Measurements from ENCODE around the gene EFCAB12.

The EFCAB12 gene

DNA sequence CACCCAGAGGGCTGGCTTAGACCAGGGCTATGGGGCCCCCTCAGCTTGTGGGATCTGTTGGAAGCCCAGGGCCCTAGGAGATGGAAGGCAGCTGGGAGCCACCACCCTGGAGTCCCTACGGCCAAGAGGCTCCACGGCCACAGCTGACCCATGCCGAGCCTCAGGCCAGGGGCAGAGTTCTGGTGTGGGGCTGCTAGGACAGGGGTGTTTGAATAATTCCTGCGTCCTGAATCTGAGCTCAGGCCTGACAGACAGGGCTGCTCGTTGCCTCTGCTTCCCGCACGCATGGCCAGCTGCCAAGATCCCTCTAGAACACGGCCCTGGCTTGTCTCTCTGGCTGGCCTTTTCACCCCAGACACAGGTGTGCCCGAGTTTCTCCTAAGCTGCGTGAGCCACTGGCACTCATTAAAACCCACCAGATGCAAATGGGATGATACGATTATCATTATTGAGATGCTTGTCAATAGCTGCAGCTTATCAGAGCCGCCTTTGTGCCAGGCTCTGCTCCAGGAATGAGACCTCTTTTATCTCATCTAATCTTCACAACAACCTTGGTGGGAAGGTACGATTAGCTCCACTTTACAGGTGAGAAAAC lies 70.2 kb downstream of the EFCAB12 start:
- DNase-seq (ENCODE audit: extremely low read depth, insufficient read length), result no peak
- H3K27me3 ChIP-seq (replicated peaks; ENCODE audit: control insufficient read depth, insufficient read depth, low read length), result no peaks in the 10 kb centered on the region
- TF ChIP-seq, protein P1, sequence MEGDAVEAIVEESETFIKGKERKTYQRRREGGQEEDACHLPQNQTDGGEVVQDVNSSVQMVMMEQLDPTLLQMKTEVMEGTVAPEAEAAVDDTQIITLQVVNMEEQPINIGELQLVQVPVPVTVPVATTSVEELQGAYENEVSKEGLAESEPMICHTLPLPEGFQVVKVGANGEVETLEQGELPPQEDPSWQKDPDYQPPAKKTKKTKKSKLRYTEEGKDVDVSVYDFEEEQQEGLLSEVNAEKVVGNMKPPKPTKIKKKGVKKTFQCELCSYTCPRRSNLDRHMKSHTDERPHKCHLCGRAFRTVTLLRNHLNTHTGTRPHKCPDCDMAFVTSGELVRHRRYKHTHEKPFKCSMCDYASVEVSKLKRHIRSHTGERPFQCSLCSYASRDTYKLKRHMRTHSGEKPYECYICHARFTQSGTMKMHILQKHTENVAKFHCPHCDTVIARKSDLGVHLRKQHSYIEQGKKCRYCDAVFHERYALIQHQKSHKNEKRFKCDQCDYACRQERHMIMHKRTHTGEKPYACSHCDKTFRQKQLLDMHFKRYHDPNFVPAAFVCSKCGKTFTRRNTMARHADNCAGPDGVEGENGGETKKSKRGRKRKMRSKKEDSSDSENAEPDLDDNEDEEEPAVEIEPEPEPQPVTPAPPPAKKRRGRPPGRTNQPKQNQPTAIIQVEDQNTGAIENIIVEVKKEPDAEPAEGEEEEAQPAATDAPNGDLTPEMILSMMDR (IDR thresholded peaks at IDR 0.05; ENCODE audit: insufficient read depth, low read length, poor library complexity, severe bottlenecking), result no peak
- no peaks in the 10 kb centered on the region for H3K36me3 ChIP-seq (ENCODE audit: control insufficient read depth, insufficient read depth, low read length)
- no peak overlapping the region for H3K4me3 ChIP-seq (replicated peaks; ENCODE audit: low read depth, low read length)

DNA sequence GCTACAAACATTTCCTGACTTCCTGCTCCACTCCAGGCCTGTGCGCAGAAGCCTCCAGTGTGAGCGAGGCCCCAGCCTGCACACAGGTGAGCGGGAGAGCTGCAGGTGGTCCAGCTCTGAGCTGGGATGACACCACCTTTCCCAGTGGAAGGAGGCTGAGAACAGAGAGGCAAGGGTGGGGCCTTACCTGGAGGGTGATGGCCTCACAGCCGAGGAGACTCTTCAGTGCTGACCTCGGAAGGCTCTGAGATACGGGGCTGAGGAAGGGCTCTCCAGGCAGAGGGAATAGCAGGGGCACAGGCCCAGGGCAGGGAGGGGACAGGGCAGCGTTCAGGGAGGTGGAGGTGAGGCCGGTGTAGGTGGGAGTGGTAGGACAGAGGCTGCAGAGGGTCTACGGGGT lies 70.8 kb downstream of the EFCAB12 start:
- H3K36me3 ChIP-seq (ENCODE audit: control insufficient read depth, insufficient read depth, low read length), result no peaks in the 10 kb centered on the region
- no peak for DNase-seq (ENCODE audit: extremely low read depth, insufficient read length)
- H3K27me3 ChIP-seq (replicated peaks; ENCODE audit: control insufficient read depth, insufficient read depth, low read length), result no peaks in the 10 kb centered on the region
- TF ChIP-seq, protein P1 (IDR thresholded peaks at IDR 0.05; ENCODE audit: insufficient read depth, low read length, poor library complexity, severe bottlenecking), result no peak
- H3K4me3 ChIP-seq (replicated peaks; ENCODE audit: low read depth, low read length), result no peak overlapping the region

DNA sequence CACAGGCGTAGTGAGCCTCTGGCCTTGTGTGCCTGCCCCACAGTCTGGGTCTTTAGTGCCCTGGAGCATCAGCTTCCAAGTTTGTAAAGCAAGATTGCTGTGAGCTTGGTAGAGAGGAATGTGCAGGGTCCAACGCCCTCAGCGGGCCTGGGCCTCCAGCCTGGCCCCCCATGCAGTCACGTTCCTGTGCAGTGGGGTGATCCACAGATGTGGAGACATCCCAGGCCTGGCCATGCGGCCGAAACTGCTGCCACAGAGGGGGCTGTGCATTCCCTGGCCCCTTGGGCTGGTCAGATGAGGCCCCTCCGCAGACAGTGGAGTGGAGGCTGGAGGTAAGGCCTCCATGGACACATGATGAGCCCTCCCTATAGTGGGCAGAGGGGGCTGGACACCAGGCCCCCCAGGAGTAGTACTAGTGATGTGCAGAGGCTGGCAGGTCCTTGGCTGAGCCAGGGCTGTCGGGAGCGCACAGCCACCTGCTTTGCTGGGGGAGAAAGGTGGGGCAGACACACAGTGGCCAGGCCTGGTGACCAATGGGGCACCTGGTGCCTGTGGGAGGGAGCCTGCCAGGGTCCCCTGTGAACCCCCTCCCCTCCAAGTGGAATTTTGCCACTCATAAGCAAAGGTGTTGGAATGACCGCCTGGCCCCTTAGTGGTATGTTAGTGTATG lies 71.5 kb downstream of the EFCAB12 start:
- DNase-seq (ENCODE audit: extremely low read depth, insufficient read length), result no peak
- TF ChIP-seq, protein P1 (IDR thresholded peaks at IDR 0.05; ENCODE audit: insufficient read depth, low read length, poor library complexity, severe bottlenecking), result no peak
- Histone ChIP-seq H3K36me3 (ENCODE audit: control insufficient read depth, insufficient read depth, low read length) (no peaks in the 10 kb centered on the region), H3K4me3 (replicated peaks; ENCODE audit: low read depth, low read length) (no peak overlapping the region), H3K27me3 (replicated peaks; ENCODE audit: control insufficient read depth, insufficient read depth, low read length) (no peaks in the 10 kb centered on the region)

DNA sequence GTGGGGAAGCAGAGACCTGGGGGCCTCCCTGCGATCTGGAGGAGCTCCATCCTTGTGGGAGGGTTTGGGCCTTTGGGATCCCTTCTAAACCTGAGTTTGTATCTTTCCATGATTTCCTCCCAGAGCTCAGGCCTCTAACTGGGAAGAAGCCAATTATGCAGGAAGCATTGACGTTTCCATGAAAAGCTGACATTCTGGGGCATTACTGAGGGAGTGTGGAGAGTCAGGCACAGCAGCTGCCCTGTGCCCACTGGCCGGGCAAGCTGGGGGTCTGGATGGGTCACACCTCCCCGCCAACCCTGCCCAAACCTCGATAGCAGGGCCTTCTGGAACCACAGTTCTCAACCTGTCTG lies 74.9 kb downstream of the EFCAB12 start:
- no peaks in the 10 kb centered on the region for H3K27me3 ChIP-seq (replicated peaks; ENCODE audit: control insufficient read depth, insufficient read depth, low read length)

DNA sequence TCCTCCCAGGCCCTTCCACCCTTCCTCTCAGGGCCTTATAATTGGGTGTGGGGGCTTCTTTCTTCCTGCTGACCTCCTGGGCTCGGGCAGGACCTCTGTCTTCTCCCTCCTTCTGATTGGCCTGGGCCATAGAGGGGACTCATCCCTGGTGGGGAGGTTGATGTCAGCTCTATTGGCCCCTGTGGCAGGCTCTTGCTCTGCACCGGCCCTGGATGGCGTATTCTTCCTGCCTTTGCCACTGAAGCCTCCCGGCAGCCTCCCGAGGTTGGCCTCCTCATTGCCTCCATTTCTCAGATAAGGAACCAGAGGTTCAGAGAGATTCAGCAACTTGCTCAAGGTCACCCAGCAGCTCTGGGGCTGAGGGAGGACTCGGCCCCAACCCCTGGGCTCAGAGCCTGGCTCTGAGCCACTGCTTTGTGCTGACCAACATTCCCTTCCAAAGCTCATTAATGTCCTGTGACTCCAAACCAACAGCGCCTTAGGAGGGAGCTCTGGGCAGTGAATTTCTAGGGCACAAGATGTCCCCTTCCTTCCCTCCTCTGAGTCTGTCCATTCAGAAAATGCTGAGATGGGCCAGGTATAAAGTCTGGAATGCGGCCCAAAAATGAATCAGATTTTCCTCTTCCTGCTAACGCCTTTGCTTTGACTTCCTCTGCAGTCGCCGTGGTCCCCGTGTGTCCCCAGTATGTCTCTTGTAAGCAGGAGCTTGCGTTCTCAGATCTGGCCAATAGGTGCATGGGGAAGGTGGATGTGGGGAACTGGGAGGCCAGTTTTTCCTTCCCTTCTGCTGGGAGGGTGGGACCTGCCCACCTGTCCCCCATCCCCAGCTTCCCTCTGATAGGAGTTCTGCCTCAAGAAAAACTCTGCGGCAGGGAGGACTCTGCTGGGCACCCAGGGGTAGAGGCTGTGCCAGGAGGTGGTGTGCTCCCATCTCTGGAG lies 75.5 kb downstream of the EFCAB12 start:
- TF ChIP-seq, protein P1 (IDR thresholded peaks at IDR 0.05; ENCODE audit: insufficient read depth, low read length, poor library complexity, severe bottlenecking), result no peak
- Histone ChIP-seq H3K36me3 (ENCODE audit: control insufficient read depth, insufficient read depth, low read length) (no peaks in the 10 kb centered on the region), H3K4me3 (replicated peaks; ENCODE audit: low read depth, low read length) (no peak overlapping the region), H3K27me3 (replicated peaks; ENCODE audit: control insufficient read depth, insufficient read depth, low read length) (no peaks in the 10 kb centered on the region)
- DNase-seq (ENCODE audit: extremely low read depth, insufficient read length), result no peak

More for the DNA sequence above, 74.9 kb downstream of the EFCAB12 start:
- DNase-seq (ENCODE audit: extremely low read depth, insufficient read length), result no peak
- Histone ChIP-seq H3K4me3 (replicated peaks; ENCODE audit: low read depth, low read length) (no peak overlapping the region), H3K36me3 (ENCODE audit: control insufficient read depth, insufficient read depth, low read length) (no peaks in the 10 kb centered on the region)
- TF ChIP-seq, protein P1 (IDR thresholded peaks at IDR 0.05; ENCODE audit: insufficient read depth, low read length, poor library complexity, severe bottlenecking), result no peak
